HepG2 (cell line): ENCODE data around the gene ROM1. TPM values are rescaled to one million over a fixed set of nuclear protein-coding genes. Genes with fewer than 3 reads are reported as not detected.

Experiments used
- ARNTL ChIP-seq: sonication (generic); formaldehyde crosslinking; IDR thresholded peaks from 2 replicates; pipeline ENCODE4 v1.4.0; 2020; ENCODE audit warnings: mild to moderate bottlenecking, missing genetic modification reagents
- ETV6 ChIP-seq: sonication (generic); formaldehyde crosslinking; conservative IDR thresholded peaks from 2 replicates; pipeline ENCODE4 v1.4.0; 2020; ENCODE audit warnings: missing genetic modification reagents
- FOXO1 ChIP-seq: sonication (generic); formaldehyde crosslinking; IDR thresholded peaks from 2 replicates; pipeline ENCODE4 v1.4.0; 2020; ENCODE audit warnings: missing genetic modification reagents
- HOXA3 ChIP-seq: sonication (generic); formaldehyde crosslinking; IDR thresholded peaks from 2 replicates; pipeline ENCODE4 v1.5.0; 2020; ENCODE audit warnings: missing genetic modification reagents
- JDP2 ChIP-seq: sonication (generic); formaldehyde crosslinking; IDR thresholded peaks from 2 replicates; pipeline ENCODE4 v1.8.1; 2022; ENCODE audit warnings: missing genetic modification reagents, borderline replicate concordance
- TBX3 ChIP-seq: fragments of 450-650 bp; IDR thresholded peaks from 2 replicates; pipeline ENCODE4 v1.6.1; 2017; ENCODE audit warnings: antibody characterized with exemption, mild to moderate bottlenecking, inconsistent platforms, borderline replicate concordance
- YEATS4 ChIP-seq: sonication (generic); formaldehyde crosslinking; IDR thresholded peaks from 2 replicates; pipeline ENCODE4 v1.4.0; 2020; ENCODE audit warnings: missing genetic modification reagents, borderline replicate concordance
- ZFAT ChIP-seq: sonication (generic); formaldehyde crosslinking; conservative IDR thresholded peaks from 2 replicates; pipeline ENCODE4 v1.8.1; 2023; ENCODE audit warnings: missing genetic modification reagents, inconsistent platforms
- ZNF12 ChIP-seq: sonication (generic); formaldehyde crosslinking; IDR thresholded peaks from 2 replicates; pipeline ENCODE4 v1.5.0; 2020; ENCODE audit warnings: missing genetic modification reagents
- ZNF17 ChIP-seq: sonication (generic); formaldehyde crosslinking; IDR thresholded peaks from 2 replicates; pipeline ENCODE4 v1.5.0; 2020; ENCODE audit warnings: mild to moderate bottlenecking, missing genetic modification reagents
- ZNF446 ChIP-seq: sonication (generic); formaldehyde crosslinking; IDR thresholded peaks from 2 replicates; pipeline ENCODE4 v1.5.0; 2020; ENCODE audit warnings: mild to moderate bottlenecking, missing genetic modification reagents
- ZNF558 ChIP-seq: sonication (generic); formaldehyde crosslinking; IDR thresholded peaks from 2 replicates; pipeline ENCODE4 v1.9.0; 2022; ENCODE audit warnings: mild to moderate bottlenecking, missing genetic modification reagents, borderline replicate concordance
- ZNF629 ChIP-seq: sonication (generic); formaldehyde crosslinking; conservative IDR thresholded peaks from 2 replicates; pipeline ENCODE4 v1.5.0; 2020; ENCODE audit warnings: missing genetic modification reagents
- polyA plus RNA-seq, 8 experiments: library from polyadenylated mRNA; depleted of rRNA in 3 of 8; stranded (reverse) in 7 of 8; unstranded in 1 of 8; fragments of >200 nt; fragmentation: Illumina TruSeq in 4 of 8; extraction: Trizol in 4 of 8; gene quantifications; 2 replicates each; pipeline versions ENCODE4 v1.2.1 to v1.2.3, GENCODE V29; 2011 to 2016; ENCODE audit warnings: low read depth in 4 of 8, missing spikeins in 1 of 8, mixed read lengths in 1 of 8; ENCODE audit not compliant: insufficient read depth in 1 of 8
- total RNA-seq, 5 experiments: library from RNA; depleted of rRNA; stranded (reverse); fragments of >200 nt; fragmentation: Illumina TruSeq; extraction: Trizol; gene quantifications; 2 replicates each; pipeline ENCODE4 v1.2.3, GENCODE V29; 2016; ENCODE audit warnings: low read depth in 1 of 5
- TF ChIP-seq, protein P1 (sequence below): sonication (generic); formaldehyde crosslinking; IDR thresholded peaks from 2 replicates; pipeline ENCODE4 v1.4.0; 2020; ENCODE audit warnings: missing genetic modification reagents, borderline replicate concordance
- TF ChIP-seq, protein P2 (sequence below): sonication (generic); formaldehyde crosslinking; IDR thresholded peaks from 2 replicates; pipeline ENCODE4 v1.5.0; 2020; ENCODE audit warnings: mild to moderate bottlenecking, missing genetic modification reagents, moderate library complexity
- TF ChIP-seq, protein P3 (sequence below): sonication (generic); formaldehyde crosslinking; IDR thresholded peaks from 2 replicates; pipeline ENCODE4 v1.5.1; 2020; ENCODE audit warnings: mild to moderate bottlenecking, missing genetic modification reagents
- TF ChIP-seq, protein P4 (sequence below): sonication (generic); formaldehyde crosslinking; IDR thresholded peaks from 2 replicates; pipeline ENCODE4 v1.5.1; 2020; ENCODE audit warnings: mild to moderate bottlenecking, missing genetic modification reagents, moderate library complexity

The ROM1 gene
- total and polyA plus RNA-seq, 2 of the 13 experiments (the other 11 are each of a cell fraction or from before 2014, with no cell fraction given) = 1.2 to 2.4 TPM

DNA sequence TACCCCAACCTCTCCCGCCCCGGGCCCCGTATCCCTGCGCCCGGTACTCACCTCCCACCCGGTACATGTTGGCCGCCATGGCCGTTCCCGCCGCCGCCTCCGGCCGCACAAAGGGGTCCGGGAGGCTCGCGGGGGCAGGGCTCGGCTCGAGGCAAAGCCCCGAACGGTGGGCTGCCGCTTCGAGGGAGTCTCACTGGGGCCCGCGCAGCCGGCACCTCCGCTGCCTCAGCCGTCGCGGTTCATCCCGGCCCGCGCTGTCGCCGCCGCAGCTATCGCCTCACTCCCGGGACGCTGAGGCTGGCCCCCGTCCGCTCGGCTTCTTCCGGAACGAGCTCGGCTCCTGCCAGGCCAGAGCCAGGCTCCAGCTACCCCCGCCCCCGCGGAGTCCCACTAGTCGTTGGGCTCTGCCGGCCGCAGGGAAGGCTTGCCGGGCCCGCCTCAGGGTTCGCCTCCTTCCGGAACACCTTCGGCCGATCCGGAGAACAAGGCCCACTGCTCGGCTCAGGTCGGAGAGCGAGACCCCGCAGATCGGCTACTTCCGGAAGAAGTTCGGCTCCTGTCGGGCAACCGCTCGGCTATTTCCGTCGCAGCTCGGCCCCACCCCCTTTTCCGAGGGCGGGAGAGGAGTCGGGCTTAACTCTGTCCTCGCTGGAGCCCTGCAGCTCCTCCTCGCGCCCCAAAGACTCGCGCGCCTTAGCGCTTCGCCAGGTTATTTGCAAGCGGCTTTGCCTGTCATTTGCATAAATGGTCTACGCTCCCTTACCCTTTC lies 11.5 kb upstream of the ROM1 start, which contains the start of gene MTA2 (continued):
- TF ChIP-seq, protein P1, sequence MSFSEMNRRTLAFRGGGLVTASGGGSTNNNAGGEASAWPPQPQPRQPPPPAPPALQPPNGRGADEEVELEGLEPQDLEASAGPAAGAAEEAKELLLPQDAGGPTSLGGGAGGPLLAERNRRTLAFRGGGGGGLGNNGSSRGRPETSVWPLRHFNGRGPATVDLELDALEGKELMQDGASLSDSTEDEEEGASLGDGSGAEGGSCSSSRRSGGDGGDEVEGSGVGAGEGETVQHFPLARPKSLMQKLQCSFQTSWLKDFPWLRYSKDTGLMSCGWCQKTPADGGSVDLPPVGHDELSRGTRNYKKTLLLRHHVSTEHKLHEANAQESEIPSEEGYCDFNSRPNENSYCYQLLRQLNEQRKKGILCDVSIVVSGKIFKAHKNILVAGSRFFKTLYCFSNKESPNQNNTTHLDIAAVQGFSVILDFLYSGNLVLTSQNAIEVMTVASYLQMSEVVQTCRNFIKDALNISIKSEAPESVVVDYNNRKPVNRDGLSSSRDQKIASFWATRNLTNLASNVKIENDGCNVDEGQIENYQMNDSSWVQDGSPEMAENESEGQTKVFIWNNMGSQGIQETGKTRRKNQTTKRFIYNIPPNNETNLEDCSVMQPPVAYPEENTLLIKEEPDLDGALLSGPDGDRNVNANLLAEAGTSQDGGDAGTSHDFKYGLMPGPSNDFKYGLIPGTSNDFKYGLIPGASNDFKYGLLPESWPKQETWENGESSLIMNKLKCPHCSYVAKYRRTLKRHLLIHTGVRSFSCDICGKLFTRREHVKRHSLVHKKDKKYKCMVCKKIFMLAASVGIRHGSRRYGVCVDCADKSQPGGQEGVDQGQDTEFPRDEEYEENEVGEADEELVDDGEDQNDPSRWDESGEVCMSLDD (CRISPR knock-in tag) = 0 out of 2 replicates have a peak, but pooled peaks have one; percentile 34
- TF ChIP-seq YEATS4 (CRISPR knock-in tag) (peak; percentile 60; the same call in 1 of the 2 replicates), JDP2 (CRISPR knock-in tag) (no peak), HOXA3 (CRISPR knock-in tag) (peak; percentile 50), ZNF17 (CRISPR knock-in tag) (no peak), ZNF446 (peak; percentile 89), ZNF12 (no peak), ARNTL (peak; percentile 42; the same call in 1 of the 2 replicates), ZNF558 (CRISPR knock-in tag) (0 out of 2 replicates have a peak, but pooled peaks have one; percentile 75), ZNF629 (no peak), TBX3 (no peak), ETV6 (no peak), ZFAT (no peak), FOXO1 (peak; percentile 36; the same call in 1 of the 2 replicates)
- TF ChIP-seq, protein P2, sequence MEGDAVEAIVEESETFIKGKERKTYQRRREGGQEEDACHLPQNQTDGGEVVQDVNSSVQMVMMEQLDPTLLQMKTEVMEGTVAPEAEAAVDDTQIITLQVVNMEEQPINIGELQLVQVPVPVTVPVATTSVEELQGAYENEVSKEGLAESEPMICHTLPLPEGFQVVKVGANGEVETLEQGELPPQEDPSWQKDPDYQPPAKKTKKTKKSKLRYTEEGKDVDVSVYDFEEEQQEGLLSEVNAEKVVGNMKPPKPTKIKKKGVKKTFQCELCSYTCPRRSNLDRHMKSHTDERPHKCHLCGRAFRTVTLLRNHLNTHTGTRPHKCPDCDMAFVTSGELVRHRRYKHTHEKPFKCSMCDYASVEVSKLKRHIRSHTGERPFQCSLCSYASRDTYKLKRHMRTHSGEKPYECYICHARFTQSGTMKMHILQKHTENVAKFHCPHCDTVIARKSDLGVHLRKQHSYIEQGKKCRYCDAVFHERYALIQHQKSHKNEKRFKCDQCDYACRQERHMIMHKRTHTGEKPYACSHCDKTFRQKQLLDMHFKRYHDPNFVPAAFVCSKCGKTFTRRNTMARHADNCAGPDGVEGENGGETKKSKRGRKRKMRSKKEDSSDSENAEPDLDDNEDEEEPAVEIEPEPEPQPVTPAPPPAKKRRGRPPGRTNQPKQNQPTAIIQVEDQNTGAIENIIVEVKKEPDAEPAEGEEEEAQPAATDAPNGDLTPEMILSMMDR (CRISPR knock-in tag) = 0 out of 2 replicates have a peak, but pooled peaks have one; percentile 2
- TF ChIP-seq, protein P3, sequence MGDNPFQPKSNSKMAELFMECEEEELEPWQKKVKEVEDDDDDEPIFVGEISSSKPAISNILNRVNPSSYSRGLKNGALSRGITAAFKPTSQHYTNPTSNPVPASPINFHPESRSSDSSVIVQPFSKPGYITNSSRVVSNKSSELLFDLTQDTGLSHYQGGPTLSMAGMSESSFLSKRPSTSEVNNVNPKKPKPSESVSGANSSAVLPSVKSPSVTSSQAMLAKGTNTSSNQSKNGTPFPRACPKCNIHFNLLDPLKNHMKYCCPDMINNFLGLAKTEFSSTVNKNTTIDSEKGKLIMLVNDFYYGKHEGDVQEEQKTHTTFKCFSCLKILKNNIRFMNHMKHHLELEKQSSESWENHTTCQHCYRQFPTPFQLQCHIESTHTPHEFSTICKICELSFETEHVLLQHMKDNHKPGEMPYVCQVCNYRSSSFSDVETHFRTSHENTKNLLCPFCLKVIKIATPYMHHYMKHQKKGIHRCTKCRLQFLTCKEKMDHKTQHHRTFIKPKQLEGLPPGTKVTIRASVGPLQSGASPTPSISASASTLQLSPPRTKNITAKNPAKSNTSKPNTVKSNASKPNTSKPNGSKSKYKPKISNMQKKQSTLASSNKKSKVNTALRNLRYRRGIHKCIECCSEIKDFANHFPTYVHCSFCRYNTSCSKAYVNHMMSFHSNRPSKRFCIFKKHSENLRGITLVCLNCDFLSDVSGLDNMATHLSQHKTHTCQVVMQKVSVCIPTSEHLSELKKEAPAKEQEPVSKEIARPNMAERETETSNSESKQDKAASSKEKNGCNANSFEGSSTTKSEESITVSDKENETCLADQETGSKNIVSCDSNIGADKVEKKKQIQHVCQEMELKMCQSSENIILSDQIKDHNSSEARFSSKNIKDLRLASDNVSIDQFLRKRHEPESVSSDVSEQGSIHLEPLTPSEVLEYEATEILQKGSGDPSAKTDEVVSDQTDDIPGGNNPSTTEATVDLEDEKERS (CRISPR knock-in tag) = no peak
- TF ChIP-seq, protein P4, sequence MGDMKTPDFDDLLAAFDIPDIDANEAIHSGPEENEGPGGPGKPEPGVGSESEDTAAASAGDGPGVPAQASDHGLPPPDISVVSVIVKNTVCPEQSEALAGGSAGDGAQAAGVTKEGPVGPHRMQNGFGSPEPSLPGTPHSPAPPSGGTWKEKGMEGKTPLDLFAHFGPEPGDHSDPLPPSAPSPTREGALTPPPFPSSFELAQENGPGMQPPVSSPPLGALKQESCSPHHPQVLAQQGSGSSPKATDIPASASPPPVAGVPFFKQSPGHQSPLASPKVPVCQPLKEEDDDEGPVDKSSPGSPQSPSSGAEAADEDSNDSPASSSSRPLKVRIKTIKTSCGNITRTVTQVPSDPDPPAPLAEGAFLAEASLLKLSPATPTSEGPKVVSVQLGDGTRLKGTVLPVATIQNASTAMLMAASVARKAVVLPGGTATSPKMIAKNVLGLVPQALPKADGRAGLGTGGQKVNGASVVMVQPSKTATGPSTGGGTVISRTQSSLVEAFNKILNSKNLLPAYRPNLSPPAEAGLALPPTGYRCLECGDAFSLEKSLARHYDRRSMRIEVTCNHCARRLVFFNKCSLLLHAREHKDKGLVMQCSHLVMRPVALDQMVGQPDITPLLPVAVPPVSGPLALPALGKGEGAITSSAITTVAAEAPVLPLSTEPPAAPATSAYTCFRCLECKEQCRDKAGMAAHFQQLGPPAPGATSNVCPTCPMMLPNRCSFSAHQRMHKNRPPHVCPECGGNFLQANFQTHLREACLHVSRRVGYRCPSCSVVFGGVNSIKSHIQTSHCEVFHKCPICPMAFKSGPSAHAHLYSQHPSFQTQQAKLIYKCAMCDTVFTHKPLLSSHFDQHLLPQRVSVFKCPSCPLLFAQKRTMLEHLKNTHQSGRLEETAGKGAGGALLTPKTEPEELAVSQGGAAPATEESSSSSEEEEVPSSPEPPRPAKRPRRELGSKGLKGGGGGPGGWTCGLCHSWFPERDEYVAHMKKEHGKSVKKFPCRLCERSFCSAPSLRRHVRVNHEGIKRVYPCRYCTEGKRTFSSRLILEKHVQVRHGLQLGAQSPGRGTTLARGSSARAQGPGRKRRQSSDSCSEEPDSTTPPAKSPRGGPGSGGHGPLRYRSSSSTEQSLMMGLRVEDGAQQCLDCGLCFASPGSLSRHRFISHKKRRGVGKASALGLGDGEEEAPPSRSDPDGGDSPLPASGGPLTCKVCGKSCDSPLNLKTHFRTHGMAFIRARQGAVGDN = peak; percentile 89
